Measurements from ENCODE around the gene SHISA8.
"Not testable (repeated sequence)": the region's sequence is repeated elsewhere in the genome, so short reads cannot be mapped to it uniquely, and the experiment has no call there.

The SHISA8 gene

DNA sequence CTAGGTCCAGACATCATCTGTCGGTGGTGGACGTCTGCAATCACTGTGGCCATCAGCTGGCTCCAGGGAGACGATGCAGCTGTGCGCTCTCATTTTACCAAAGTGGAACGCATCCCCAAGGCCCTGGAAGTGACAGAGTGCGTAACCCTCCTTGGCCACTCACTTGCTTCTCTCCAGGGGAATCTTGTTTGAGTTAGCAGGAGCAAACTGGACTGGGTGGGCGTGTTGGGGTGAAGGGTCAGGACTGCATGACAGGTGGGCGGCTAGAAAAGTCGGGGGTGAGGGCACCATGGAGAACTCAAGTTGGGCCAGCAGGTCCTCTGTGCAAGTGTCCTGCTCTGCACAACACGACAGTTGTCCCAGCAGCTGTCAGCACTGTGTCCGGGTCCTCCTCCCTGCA, 16.2 kb downstream of the SHISA8 start:
- DNase-seq = no peak

DNA sequence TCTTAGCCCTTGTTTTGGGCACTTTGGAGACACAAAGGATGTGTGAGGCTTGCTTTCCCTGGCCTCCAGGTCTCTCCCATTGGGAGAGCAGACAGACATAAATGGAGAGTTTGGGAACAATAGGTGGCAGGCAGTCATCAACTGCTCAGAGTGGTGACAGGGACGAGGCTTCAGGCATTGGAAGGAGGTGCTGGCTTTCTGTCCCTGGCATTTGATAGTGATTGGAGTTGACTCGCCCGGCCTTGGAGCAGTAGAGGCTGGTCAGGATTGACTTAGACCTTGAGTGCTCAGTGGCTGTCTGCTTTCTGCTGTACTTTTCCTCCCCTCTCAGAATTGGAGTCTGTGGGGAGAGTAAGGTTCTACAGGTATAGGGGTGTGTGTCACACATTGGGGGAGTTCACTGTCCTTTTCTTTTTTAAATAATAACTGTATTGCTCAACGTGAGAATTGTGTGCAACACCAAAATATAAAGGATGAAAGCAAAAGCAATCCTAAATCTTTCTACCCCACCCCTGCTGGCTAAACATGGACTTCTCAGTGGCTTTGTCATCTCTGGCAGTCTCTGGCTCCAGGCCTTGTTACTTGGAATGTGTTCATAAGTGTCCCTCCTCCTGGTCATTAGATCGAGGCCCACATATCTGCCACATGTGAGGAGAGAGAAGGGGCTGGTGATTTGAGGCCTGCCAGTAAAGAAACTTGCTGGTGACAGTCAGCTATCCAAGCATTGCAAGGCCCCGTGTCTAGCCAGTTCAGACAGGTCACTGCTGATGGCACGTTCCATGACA, 21.1 kb downstream of the SHISA8 start:
- DNase-seq = no peak

DNA sequence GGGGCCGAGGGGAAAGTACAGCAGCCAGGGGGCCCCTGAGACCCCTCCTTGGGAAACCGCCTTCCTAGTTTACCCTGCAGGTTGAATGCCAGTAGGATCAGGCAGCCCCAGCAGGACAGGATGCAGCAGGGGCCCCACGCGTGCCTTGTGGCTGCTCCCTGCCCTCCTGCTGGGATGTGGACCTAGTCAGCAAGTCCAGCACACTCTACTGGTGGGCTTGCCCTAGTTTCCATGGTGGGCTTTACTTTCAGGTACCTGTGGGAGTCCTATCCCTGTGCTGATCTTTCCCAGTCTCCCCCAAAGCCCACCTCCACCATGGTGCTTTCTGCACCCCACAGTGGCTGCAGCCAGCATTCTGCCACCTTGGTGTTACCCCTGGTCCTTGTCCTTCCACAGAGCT, 22.2 kb downstream of the SHISA8 start:
- DNase-seq = no peak

DNA sequence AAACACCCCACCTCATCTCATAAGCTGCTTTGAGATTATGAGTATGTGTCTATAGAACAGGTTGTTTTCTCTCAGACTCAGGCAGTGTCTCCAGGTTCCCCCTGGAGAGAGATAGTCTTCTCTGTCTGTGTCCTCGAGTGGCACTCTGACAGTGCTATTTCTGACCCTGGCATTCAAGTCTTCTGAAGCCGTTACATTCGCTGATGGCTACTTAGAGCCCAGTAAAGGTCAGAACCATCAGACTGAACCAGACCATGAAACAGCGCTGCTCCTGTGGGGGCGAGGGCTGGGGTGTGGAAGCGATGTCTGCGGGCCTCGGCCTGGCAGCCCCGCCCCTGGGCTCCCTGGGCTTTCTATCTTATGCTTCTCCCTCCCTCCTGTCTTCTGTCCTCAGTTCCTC, 23.5 kb downstream of the SHISA8 start:
- DNase-seq = no peak

DNA sequence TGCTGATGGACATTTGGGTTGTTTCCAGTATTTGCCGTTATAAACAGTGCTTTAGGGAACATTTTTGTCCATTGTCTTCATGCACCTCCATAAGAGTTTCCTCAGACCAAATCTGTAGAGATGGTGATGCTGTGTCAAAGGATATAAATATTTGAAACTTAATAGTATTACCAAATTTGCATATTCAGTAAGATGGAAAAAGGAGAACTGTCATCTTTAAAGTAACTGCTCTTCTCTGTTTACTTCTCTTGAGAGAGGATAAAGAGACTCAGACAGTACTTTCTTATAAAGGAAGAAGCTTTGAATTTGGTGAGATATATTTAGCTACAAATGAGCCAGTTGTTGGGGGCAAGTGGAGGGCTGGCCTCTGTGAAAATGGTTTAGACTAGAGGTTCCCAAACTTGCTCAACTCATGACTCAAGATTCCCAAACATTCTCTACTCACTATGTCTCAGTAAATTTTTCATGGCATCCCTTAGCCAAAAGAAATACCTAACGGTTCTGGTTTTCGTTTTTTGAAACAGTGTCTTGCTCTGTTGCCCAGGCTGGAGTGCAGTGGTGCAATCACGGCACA, 26.2 kb downstream of the SHISA8 start:
- DNase-seq = no peak

DNA sequence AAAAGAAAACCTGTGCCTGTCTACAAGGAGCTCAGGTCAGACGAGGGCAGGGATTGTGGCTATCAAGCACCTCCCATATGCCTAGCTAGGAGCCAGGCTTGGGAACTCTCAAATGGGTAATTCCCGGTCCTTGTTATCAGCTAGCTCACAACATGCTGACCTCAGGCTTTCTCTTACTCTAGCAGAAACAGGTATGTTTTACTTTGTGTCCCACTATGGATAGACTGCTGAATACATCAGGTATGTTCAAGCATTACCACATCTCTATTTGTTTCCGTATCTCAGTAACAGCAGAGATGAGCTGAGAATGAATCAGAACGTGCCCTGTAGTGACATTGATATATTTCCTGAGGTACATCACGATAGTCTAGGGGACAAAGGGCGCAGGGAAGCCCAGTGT, 29.4 kb downstream of the SHISA8 start:
- no peak for DNase-seq

DNA sequence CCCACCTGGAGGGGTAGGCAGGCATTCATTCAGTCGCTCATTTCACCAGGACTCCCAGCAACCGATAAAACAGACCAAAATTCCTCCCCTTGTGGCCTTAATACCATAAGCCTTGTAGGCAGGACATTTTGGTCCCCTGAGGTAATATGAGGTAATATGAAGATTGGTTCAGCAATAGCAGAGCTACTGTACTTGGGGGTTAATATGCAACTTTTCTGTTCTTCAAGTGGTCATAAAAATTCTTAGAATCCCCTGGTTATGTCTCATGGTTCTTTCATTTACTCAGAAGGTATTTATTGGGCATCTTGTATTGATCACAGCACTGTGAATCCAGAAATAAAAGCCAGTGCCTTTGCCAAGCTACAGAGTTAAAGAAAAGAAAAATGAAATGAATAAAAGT, 29.8 kb downstream of the SHISA8 start:
- no peak for DNase-seq

DNA sequence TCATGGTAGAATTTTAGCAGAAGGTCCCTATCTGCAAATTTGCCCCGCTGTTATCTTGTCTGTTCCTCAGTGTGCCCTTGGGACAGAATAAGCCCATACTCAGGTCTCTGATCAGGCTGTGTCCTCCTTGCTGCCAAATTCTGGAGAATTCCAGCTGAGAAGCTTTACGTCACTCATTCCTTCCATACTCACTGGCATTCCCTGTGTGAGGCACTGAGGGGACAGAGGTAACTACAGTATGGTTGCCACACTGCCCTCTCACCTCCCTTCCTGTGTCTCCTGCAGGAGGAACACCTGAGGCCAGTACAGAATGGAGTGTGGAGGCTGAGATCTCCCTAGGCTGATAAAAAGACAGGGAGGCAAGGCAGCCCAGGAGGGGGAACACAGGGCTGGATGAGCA, 31.5 kb downstream of the SHISA8 start:
- no peak for DNase-seq

DNA sequence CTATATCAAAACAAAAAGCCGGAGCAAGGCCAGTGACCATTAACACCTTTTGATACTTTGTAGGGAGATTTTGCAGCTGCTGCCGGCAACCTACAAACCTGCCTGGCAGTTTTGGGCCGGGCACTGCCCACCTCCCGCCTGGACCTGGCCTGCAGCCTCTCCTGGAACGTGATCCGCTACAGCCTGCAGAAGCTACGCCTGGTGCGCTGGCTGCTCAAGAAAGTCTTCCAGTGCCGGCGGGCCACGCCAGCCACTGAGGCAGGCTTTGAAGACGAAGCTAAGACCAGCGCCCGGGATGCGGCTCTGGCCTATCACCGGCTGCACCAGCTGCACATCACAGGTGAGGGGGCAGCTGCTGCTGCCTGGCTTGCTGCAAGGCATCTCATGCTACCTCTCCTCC, 34.2 kb downstream of the SHISA8 start:
- DNase-seq = no peak

DNA sequence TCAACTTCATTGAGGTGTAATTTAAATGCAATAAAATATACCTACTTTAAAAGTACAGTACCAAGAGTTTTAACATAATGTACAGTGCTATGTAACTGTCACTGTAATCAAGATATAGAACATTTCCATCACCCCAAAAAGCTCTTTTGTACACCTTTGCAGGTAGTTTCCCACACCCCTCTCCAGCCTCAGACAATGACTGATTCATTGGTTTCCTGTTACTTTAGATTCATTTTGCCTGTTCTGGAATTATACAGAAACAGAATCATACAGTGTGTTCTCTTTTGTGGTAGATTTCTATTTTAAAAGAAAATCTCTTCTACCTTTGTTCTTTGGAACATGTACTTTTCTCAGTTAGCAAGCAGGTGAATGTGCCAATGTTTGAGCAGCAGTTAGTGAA, 38.2 kb downstream of the SHISA8 start:
- DNase-seq = no peak

DNA sequence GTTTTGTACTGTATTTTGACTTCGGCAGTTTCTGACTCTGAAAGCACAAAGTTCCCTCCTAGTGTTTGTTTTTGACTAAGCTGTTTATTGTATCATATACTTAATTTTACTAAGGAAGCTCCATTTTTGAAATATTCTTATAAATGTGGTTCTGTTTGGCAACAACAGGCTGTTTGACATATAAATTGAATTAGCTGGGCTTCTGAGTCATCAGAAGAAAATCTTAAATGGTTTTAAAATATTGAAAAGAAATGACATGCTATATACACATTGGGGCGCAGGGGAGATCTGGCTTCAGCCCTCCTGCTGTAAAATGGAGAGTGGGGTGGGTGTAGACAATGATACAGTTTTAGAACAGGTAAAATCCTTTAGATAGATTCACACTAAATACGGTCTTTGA, 38.6 kb downstream of the SHISA8 start:
- DNase-seq = no peak

DNA sequence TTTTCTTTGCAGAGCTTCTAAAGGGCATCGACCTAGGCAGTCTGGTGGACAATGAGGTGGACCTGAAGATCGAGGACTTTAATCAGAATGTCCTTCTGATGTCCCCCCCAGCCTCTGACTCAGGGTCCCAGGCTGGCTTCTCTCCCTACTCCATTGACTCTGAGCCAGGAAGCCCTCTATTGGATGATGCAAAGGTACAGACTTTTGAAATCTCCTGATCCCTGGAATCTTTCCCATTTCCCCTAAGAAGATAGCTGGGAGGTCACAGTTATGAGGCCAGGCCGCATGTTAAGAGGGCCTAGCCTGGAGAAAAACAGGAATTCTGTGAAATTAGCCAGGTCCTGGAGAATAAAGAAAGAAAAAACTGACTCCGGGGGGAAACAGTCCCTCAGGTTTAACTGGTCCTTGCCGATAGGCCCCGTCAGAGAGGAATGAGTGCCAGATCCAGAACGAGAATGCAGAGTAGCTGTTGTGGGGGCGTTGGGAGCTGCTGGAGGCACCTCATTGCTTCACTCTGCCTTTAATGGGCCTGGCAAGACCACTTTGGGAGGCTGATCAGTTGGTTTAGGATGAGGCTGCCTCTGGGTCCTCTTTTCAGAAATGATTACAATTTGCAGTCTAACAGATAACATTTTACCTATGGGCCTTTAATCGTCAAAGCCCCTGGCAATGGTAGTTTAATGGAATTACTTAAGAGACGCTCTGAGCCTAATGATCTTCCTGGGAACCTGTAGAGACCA, 39.2 kb downstream of the SHISA8 start:
- no peak for DNase-seq

DNA sequence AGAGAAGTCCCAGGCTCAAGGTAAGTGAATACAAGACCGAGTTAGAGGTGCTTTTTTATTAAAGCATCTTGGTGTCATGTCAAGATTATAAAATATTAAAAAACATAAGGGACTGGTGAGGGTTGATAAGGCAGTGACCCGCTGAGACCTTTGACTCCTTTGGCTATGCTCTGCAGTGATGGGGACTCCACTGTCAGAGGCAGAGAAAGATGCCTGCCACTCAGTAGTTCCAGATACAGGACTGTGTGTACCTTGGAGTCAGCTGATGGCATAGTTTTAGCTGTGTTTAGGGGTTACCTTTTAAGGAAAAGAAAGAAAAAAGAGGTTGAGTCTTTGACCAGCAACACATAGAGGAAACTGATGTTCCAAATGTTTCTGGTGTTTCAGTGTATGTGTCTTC, 40.8 kb downstream of the SHISA8 start:
- no peak for DNase-seq

DNA sequence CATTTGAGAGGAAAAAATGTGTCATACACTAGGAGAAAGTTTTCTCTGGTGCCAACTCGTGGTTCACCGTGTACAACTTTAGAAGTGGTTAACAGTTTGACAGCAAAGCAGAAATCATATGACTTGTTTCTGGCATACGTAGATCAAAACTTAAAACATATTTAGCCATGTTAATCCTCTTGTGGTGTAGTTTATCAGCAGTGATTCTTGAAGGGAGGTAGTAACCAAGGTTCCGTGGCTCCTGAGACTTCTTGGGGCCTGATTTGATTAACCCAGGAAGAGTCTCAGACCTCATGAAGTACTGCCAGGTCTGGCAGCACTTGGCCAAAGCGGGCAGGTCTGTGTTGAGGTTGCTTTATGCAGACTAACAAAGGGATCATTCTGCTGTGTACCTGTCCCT, 41.5 kb downstream of the SHISA8 start:
- DNase-seq = no peak

DNA sequence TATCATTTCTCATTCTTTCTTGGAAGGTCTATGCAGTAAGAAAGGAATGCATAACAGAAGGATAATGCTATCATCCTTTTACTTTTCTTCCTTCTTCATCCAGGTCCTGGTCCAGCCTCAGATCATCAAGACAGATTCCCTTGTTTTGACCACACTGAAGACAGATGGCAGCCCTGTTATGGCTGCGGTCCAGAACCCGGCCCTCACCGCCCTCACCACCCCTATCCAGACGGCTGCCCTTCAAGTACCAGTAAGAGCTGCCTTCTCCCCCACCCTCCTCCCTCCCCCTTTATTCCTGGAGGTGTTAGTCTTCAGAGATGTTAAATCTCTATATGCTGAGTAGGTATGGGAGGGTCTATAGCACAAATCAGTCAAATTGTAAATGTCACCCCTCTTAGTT, 44.1 kb downstream of the SHISA8 start:
- DNase-seq = no peak

DNA sequence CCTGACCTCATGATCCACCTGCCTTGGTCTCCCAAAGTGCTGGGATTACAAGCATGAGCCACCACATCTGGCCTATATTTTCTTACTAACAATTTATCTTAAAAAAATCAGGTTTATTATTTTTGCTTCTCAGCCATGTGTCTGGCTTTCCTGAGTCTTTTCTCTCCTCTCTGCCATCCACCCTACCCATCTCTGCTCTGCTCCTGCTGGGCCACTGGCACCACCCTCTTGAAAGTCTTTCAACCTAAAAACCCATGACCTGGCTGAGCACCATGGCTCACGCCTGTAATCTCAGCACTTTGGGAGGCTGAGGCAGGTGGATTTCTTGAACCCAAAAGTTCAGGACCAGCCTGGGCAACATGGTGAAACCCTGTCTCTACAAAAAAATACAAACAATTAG, 44.8 kb downstream of the SHISA8 start:
- DNase-seq = not testable (repeated sequence)

DNA sequence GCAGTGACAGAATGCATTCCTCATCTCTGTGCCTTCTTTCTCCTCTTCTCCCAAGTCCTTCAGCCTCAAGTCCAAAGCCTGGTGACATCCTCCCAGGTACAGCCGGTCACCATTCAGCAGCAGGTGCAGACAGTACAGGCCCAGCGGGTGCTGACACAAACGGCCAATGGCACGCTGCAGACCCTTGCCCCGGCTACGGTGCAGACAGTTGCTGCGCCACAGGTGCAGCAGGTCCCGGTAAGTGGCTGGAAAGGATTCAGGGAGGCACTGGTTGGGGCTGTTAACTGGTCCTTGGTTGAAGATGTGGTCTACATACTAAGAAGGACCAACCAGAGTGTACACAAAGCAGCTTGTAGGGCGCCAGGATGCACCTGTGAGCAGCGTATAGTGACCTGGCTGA, 46.3 kb downstream of the SHISA8 start:
- no peak for DNase-seq

DNA sequence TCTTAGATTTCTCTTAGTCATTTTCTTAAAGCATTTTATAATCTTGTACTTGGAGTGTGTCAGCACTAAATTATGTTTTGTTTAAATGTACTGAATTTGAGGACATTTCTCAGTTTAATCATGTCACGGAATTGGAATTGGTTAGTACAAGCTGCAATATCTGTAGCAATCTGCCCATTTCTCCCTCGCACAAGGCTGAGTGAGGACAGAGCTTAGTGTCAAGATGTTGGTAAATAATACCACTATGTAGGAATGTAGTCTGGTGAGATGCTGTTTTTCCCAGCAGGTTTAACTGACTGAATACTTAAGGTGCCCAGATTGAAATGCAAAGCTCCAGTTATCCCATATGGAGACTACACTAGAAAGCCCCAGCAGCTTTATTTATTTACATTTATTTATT, 51.4 kb downstream of the SHISA8 start:
- no peak for DNase-seq

DNA sequence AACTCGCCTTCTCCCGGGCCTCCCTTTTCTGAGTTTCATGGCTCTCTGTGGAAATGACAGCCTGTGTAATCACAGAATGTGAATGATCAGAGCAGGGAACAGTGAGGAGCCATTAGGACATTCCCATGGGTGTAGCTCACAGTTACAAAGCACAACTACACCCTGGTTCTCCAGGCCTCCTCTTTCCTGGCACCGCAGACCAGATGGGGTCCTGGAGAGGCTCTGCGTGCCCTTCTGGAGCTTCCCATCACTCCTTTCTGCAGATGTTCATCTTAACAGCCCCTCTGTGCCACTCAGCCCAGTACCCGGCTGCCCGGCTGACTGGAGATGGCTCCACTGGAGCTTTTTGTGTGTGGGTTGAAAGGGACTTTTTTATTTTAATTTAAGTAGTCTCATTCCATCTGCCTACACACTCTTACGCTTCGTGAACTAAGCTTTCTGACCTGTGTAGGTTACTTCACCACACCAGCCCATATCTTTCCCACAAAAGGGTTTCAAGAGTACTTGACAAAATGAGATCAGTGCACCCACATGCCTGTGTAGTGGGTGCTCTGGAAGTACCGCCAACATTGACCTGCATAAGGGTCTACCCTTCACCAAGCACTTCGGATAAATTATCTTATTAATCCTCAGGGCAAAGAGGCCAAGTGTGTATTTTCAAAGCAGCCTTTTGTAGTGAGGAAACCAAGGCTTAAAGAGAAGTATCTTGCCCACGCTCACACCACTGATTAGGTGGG, 52.2 kb downstream of the SHISA8 start:
- DNase-seq = no peak

DNA sequence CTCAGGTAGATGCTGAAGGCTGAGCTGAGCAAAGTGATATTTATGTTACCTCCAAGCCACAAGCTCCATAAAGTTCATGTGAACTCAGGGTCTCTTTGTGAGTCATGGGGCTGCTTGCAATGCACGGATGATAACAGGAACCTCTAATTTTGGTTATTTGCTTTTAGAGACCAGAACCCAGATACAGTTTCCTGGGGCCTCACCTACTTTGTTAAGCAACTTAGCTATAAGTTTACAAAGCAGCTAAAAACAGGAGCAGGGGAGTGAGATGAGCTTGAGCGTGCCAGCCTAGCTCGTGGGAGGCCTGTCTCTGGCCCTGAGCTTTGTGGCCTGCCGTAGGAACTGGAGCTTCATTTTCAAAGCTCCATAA, 52.7 kb downstream of the SHISA8 start:
- no peak for DNase-seq
